WTC11 (cell line): ENCODE data around the gene CCDC141. TPM values are rescaled to one million over a fixed set of nuclear protein-coding genes. Genes with fewer than 3 reads are reported as not detected.

Experiments used
- ATAC-seq: fragments of 200-7000 bp; cut with Tn5 transposase; 2 replicates; pipeline ENCODE4 v1.10.0; 2021; ENCODE audit warnings: mild to moderate bottlenecking, moderate library complexity
- CTCF ChIA-PET: fragments of 300-600 bp; sonication (Branson Sonifier 250); formaldehyde crosslinking; loops from one replicate; lab custom pipeline; 2021; ENCODE audit warnings: antibody characterized with exemption; lab: Charles Lee
- POLR2A ChIA-PET: fragments of 350-600 bp; sonication (Branson Sonifier 250); formaldehyde crosslinking; loops from one replicate; lab custom pipeline; 2021; ENCODE audit warnings: antibody characterized with exemption; lab: Charles Lee
- DNase-seq: peaks from one replicate; pipeline ENCODE4 v3.0.0; 2021; ENCODE audit warnings: low spot score
- H3K27ac Mint-ChIP-seq: 2 replicates; pipeline ENCODE4 v1.8.0; 2021; ENCODE audit warnings: mixed read lengths
- H3K27me3 Mint-ChIP-seq: 2 replicates; pipeline ENCODE4 v1.8.0; 2021; ENCODE audit warnings: low read depth, mild to moderate bottlenecking, moderate library complexity, mixed read lengths
- H3K36me3 Mint-ChIP-seq: 2 replicates; pipeline ENCODE4 v1.8.0; 2021; ENCODE audit warnings: mixed read lengths
- H3K4me1 Mint-ChIP-seq: 2 replicates; pipeline ENCODE4 v1.8.0; 2022; ENCODE audit warnings: mixed read lengths
- H3K4me3 Mint-ChIP-seq: 2 replicates; pipeline ENCODE4 v1.8.0; 2021; ENCODE audit warnings: mild to moderate bottlenecking, moderate library complexity, mixed read lengths
- H3K9me3 Mint-ChIP-seq: 2 replicates; pipeline ENCODE4 v1.8.0; 2021; ENCODE audit warnings: mixed read lengths
- AFF4 ChIP-seq: sonication (generic); formaldehyde crosslinking; IDR thresholded peaks from 2 replicates; pipeline ENCODE4 v1.8.1; 2023; ENCODE audit warnings: mild to moderate bottlenecking, missing genetic modification reagents, borderline replicate concordance
- AR ChIP-seq: fragments of 250-450 bp; sonication (Bioruptor Pico); IDR thresholded peaks from 2 replicates; pipeline ENCODE4 v1.9.0; 2021; ENCODE audit warnings: mild to moderate bottlenecking
- CREB1 ChIP-seq: sonication (generic); formaldehyde crosslinking; IDR thresholded peaks from 2 replicates; pipeline ENCODE4 v1.8.0; 2023; ENCODE audit warnings: mild to moderate bottlenecking, missing genetic modification reagents
- CREM ChIP-seq: sonication (generic); formaldehyde crosslinking; IDR thresholded peaks from 2 replicates; pipeline ENCODE4 v1.8.1; 2022; ENCODE audit warnings: mild to moderate bottlenecking, missing genetic modification reagents, moderate library complexity
- FOXJ3 ChIP-seq: sonication (generic); formaldehyde crosslinking; IDR thresholded peaks from 2 replicates; pipeline ENCODE4 v1.9.0; 2021; ENCODE audit warnings: missing genetic modification reagents, mild to moderate bottlenecking, borderline replicate concordance
- KAT7 ChIP-seq: sonication (generic); formaldehyde crosslinking; IDR thresholded peaks from 2 replicates; pipeline ENCODE4 v1.8.1; 2023; ENCODE audit warnings: missing genetic modification reagents, mild to moderate bottlenecking, borderline replicate concordance
- MAX ChIP-seq: sonication (generic); formaldehyde crosslinking; IDR thresholded peaks from 2 replicates; pipeline ENCODE4 v1.8.0; 2022; ENCODE audit warnings: mild to moderate bottlenecking, missing genetic modification reagents
- MXD4 ChIP-seq: fragments of 250-450 bp; sonication (Bioruptor Pico); IDR thresholded peaks from 2 replicates; pipeline ENCODE4 v1.8.0; 2021; ENCODE audit warnings: mild to moderate bottlenecking, moderate library complexity, borderline replicate concordance
- NR3C1 ChIP-seq: sonication (generic); formaldehyde crosslinking; conservative IDR thresholded peaks from 2 replicates; pipeline ENCODE4 v1.8.1; 2023; ENCODE audit warnings: low read depth, mild to moderate bottlenecking, missing genetic modification reagents
- SOX15 ChIP-seq: fragments of 250-450 bp; sonication (Bioruptor Pico); IDR thresholded peaks from 2 replicates; pipeline ENCODE4 v1.9.0; 2021; ENCODE audit warnings: mild to moderate bottlenecking
- SP1 ChIP-seq: sonication (generic); formaldehyde crosslinking; conservative IDR thresholded peaks from 2 replicates; pipeline ENCODE4 v1.8.1; 2022; ENCODE audit warnings: missing genetic modification reagents
- TEAD4 ChIP-seq: sonication (generic); formaldehyde crosslinking; IDR thresholded peaks from 2 replicates; pipeline ENCODE4 v1.8.0; 2022; ENCODE audit warnings: mild to moderate bottlenecking, missing genetic modification reagents
- ZNF416 ChIP-seq: fragments of 250-450 bp; sonication (Bioruptor Pico); IDR thresholded peaks from 2 replicates; pipeline ENCODE4 v1.9.0; 2021; ENCODE audit warnings: mild to moderate bottlenecking, inconsistent platforms
- total RNA-seq: library from RNA; stranded (reverse); gene quantifications from 3 replicates; pipeline ENCODE4 v1.2.3, GENCODE V29; 2021
- TF ChIP-seq, protein P1 (sequence below): sonication (generic); formaldehyde crosslinking; IDR thresholded peaks from 2 replicates; pipeline ENCODE4 v1.8.1; 2023; ENCODE audit warnings: mild to moderate bottlenecking, moderate library complexity, missing genetic modification reagents
- TF ChIP-seq, protein P2 (sequence below): sonication (generic); formaldehyde crosslinking; IDR thresholded peaks from 2 replicates; pipeline ENCODE4 v1.8.1; 2022; ENCODE audit warnings: low read depth, mild to moderate bottlenecking, moderate library complexity, missing genetic modification reagents, borderline replicate concordance
- TF ChIP-seq, protein P3 (sequence below): sonication (generic); formaldehyde crosslinking; IDR thresholded peaks from 2 replicates; pipeline ENCODE4 v1.8.0; 2023; ENCODE audit warnings: missing genetic modification reagents, mild to moderate bottlenecking, borderline replicate concordance
- TF ChIP-seq, protein P4 (sequence below): fragments of 200-600 bp; IDR thresholded peaks from 2 replicates; pipeline ENCODE4 v1.8.0; 2022; ENCODE audit warnings: antibody characterized with exemption

Gene CCDC141
- total RNA-seq, 1 experiment from 2014 or later: 8.5 TPM

DNA sequence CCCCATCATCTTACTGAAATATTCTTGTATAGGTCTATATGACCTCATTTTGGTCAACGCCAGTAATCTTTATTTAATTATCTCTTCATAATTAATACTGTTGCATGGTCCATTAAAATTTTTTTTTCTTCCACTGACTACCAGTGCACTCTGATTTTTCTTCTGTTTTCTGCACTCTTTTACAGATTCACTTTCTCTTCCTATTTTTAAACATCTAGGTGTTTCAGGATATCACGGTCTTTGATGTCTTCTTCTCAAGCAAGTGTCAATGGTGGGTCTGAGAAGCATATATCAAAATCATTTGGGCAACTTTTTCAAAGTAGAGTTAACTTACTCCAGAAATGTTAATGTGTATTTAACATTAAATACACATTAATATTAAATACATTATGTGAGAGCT lies 51.4 kb downstream of the CCDC141 start:
- H3K36me3 Mint-ChIP-seq: peaks cover 24% of the 10 kb centered on the region
- no peaks in the 10 kb centered on the region for H3K27me3 Mint-ChIP-seq
- DNase-seq: no peak
- H3K4me3 Mint-ChIP-seq: no peak overlapping the region
- H3K9me3 Mint-ChIP-seq: peaks cover 24% of the 10 kb centered on the region
- no peak for ATAC-seq
- POLR2A ChIA-PET: interaction anchor here (1.3 kb wide), 1 partner anchor 22 kb away, joined by 3 read pairs; no protein-coding TSS in a partner anchor
- H3K27ac Mint-ChIP-seq: no peak overlapping the region
- TF ChIP-seq MAX (CRISPR knock-in tag) (no peak), FOXJ3 (CRISPR knock-in tag) (no peak), NR3C1 (CRISPR knock-in tag) (no peak), ZNF416 (CRISPR knock-in tag) (no peak), AR (CRISPR knock-in tag) (no peak), CREM (CRISPR knock-in tag) (no peak), AFF4 (CRISPR knock-in tag) (no peak), CREB1 (CRISPR knock-in tag) (no peak)
- TF ChIP-seq, protein P1, sequence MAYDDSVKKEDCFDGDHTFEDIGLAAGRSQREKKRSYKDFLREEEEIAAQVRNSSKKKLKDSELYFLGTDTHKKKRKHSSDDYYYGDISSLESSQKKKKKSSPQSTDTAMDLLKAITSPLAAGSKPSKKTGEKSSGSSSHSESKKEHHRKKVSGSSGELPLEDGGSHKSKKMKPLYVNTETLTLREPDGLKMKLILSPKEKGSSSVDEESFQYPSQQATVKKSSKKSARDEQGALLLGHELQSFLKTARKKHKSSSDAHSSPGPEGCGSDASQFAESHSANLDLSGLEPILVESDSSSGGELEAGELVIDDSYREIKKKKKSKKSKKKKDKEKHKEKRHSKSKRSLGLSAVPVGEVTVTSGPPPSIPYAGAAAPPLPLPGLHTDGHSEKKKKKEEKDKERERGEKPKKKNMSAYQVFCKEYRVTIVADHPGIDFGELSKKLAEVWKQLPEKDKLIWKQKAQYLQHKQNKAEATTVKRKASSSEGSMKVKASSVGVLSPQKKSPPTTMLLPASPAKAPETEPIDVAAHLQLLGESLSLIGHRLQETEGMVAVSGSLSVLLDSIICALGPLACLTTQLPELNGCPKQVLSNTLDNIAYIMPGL (CRISPR knock-in tag): no peak
- TF ChIP-seq, protein P2, sequence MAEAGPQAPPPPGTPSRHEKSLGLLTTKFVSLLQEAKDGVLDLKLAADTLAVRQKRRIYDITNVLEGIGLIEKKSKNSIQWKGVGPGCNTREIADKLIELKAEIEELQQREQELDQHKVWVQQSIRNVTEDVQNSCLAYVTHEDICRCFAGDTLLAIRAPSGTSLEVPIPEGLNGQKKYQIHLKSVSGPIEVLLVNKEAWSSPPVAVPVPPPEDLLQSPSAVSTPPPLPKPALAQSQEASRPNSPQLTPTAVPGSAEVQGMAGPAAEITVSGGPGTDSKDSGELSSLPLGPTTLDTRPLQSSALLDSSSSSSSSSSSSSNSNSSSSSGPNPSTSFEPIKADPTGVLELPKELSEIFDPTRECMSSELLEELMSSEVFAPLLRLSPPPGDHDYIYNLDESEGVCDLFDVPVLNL: no peak
- CTCF ChIA-PET: no interaction called here
- H3K4me1 Mint-ChIP-seq: no peaks in the 10 kb centered on the region

GRCh38 chr2:178997477-178997876 lies 52.5 kb downstream of the CCDC141 start:
- peaks cover 29% of the 10 kb centered on the region for H3K36me3 Mint-ChIP-seq
- H3K27me3 Mint-ChIP-seq: no peaks in the 10 kb centered on the region
- H3K4me3 Mint-ChIP-seq: no peak overlapping the region
- CTCF ChIA-PET: no interaction called here
- peaks cover 30% of the 10 kb centered on the region for H3K9me3 Mint-ChIP-seq
- no peak for ATAC-seq
- no peaks in the 10 kb centered on the region for H3K4me1 Mint-ChIP-seq
- DNase-seq: no peak
- H3K27ac Mint-ChIP-seq: no peak overlapping the region
- POLR2A ChIA-PET: no interaction called here
- TF ChIP-seq, protein P3, sequence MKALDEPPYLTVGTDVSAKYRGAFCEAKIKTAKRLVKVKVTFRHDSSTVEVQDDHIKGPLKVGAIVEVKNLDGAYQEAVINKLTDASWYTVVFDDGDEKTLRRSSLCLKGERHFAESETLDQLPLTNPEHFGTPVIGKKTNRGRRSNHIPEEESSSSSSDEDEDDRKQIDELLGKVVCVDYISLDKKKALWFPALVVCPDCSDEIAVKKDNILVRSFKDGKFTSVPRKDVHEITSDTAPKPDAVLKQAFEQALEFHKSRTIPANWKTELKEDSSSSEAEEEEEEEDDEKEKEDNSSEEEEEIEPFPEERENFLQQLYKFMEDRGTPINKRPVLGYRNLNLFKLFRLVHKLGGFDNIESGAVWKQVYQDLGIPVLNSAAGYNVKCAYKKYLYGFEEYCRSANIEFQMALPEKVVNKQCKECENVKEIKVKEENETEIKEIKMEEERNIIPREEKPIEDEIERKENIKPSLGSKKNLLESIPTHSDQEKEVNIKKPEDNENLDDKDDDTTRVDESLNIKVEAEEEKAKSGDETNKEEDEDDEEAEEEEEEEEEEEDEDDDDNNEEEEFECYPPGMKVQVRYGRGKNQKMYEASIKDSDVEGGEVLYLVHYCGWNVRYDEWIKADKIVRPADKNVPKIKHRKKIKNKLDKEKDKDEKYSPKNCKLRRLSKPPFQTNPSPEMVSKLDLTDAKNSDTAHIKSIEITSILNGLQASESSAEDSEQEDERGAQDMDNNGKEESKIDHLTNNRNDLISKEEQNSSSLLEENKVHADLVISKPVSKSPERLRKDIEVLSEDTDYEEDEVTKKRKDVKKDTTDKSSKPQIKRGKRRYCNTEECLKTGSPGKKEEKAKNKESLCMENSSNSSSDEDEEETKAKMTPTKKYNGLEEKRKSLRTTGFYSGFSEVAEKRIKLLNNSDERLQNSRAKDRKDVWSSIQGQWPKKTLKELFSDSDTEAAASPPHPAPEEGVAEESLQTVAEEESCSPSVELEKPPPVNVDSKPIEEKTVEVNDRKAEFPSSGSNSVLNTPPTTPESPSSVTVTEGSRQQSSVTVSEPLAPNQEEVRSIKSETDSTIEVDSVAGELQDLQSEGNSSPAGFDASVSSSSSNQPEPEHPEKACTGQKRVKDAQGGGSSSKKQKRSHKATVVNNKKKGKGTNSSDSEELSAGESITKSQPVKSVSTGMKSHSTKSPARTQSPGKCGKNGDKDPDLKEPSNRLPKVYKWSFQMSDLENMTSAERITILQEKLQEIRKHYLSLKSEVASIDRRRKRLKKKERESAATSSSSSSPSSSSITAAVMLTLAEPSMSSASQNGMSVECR (CRISPR knock-in tag): no peak
- no peak for TF ChIP-seq SP1
- no peak for TF ChIP-seq TEAD4
- no peak for TF ChIP-seq NR3C1 (CRISPR knock-in tag)
- TF ChIP-seq MXD4 (CRISPR knock-in tag): no peak
- TF ChIP-seq KAT7 (CRISPR knock-in tag): no peak
- no peak for TF ChIP-seq CREM (CRISPR knock-in tag)
- no peak for TF ChIP-seq CREB1 (CRISPR knock-in tag)
- TF ChIP-seq, protein P4, sequence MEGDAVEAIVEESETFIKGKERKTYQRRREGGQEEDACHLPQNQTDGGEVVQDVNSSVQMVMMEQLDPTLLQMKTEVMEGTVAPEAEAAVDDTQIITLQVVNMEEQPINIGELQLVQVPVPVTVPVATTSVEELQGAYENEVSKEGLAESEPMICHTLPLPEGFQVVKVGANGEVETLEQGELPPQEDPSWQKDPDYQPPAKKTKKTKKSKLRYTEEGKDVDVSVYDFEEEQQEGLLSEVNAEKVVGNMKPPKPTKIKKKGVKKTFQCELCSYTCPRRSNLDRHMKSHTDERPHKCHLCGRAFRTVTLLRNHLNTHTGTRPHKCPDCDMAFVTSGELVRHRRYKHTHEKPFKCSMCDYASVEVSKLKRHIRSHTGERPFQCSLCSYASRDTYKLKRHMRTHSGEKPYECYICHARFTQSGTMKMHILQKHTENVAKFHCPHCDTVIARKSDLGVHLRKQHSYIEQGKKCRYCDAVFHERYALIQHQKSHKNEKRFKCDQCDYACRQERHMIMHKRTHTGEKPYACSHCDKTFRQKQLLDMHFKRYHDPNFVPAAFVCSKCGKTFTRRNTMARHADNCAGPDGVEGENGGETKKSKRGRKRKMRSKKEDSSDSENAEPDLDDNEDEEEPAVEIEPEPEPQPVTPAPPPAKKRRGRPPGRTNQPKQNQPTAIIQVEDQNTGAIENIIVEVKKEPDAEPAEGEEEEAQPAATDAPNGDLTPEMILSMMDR: no peak
- no peak for TF ChIP-seq SOX15 (CRISPR knock-in tag)
